Parathyroid adenoma (tissue), 2 donors: ENCODE data around the gene UBASH3A.

Experiments
- H2AFZ ChIP-seq: fragments of 300-600 bp; sonication (generic); one replicate; pipeline ENCODE4 v1.7.0; 2017; ENCODE audit warnings: antibody characterized with exemption, mild to moderate bottlenecking
- H3K27ac ChIP-seq: fragments of 300-600 bp; sonication (generic); one replicate; pipeline ENCODE4 v1.7.0; 2017
- H3K27me3 ChIP-seq: fragments of 300-600 bp; sonication (generic); one replicate; pipeline ENCODE4 v1.7.0; 2017; ENCODE audit warnings: low read length; ENCODE audit not compliant: control insufficient read depth, insufficient read depth
- H3K36me3 ChIP-seq: fragments of 300-600 bp; sonication (generic); one replicate; pipeline ENCODE4 v1.7.0; 2017; ENCODE audit warnings: low read length; ENCODE audit not compliant: control insufficient read depth, insufficient read depth
- H3K4me1 ChIP-seq: fragments of 300-600 bp; sonication (generic); one replicate; pipeline ENCODE4 v1.7.0; 2017; ENCODE audit warnings: control low read depth
- H3K4me2 ChIP-seq: fragments of 300-600 bp; sonication (generic); one replicate; pipeline ENCODE4 v1.7.0; 2017; ENCODE audit warnings: low read length
- H3K4me3 ChIP-seq: fragments of 300-600 bp; sonication (generic); one replicate; pipeline ENCODE4 v1.7.0; 2017; ENCODE audit warnings: low read depth, low read length
- H3K79me2 ChIP-seq: fragments of 300-600 bp; sonication (generic); one replicate; pipeline ENCODE4 v1.7.0; 2017; ENCODE audit warnings: control low read depth
- H3K9ac ChIP-seq: fragments of 300-600 bp; sonication (generic); one replicate; pipeline ENCODE4 v1.7.0; 2017; ENCODE audit warnings: mild to moderate bottlenecking
- H3K9me3 ChIP-seq: fragments of 300-600 bp; sonication (generic); one replicate; pipeline ENCODE4 v1.7.0; 2017; ENCODE audit warnings: low read length; ENCODE audit not compliant: control insufficient read depth
- CTCF ChIP-seq: fragments of 300-600 bp; sonication (generic); IDR thresholded peaks from one replicate; pipeline ENCODE4 v1.7.0; 2017; ENCODE audit warnings: antibody characterized with exemption, mild to moderate bottlenecking
- donor health status: primary hyperparathyroidism.

Gene UBASH3A

GRCh38 chr21:42373908-42374455 lies 29.7 kb upstream of the UBASH3A start:
- Histone ChIP-seq H2AFZ (no peak overlapping the region), H3K4me2 (no peak overlapping the region), H3K36me3 (no peaks in the 10 kb centered on the region), H3K27me3 (no peaks in the 10 kb centered on the region), H3K9ac (no peak overlapping the region), H3K79me2 (no peaks in the 10 kb centered on the region), H3K9me3 (no peaks in the 10 kb centered on the region), H3K4me3 (no peak overlapping the region), H3K4me1 (no peaks in the 10 kb centered on the region), H3K27ac (no peak overlapping the region)
- TF ChIP-seq CTCF = no peak

GRCh38 chr21:42374457-42374856 lies 29.2 kb upstream of the UBASH3A start:
- H3K79me2 ChIP-seq = no peaks in the 10 kb centered on the region
- no peak overlapping the region for H3K4me3 ChIP-seq
- H3K27ac ChIP-seq = no peak overlapping the region
- no peaks in the 10 kb centered on the region for H3K36me3 ChIP-seq
- no peaks in the 10 kb centered on the region for H3K27me3 ChIP-seq
- no peak overlapping the region for H3K9ac ChIP-seq
- H3K4me2 ChIP-seq = no peak overlapping the region
- H3K4me1 ChIP-seq = no peaks in the 10 kb centered on the region
- no peak for TF ChIP-seq CTCF
- no peaks in the 10 kb centered on the region for H3K9me3 ChIP-seq
- H2AFZ ChIP-seq = no peak overlapping the region

GRCh38 chr21:42374864-42375499 lies 28.7 kb upstream of the UBASH3A start:
- Histone ChIP-seq H3K79me2 (no peaks in the 10 kb centered on the region), H3K4me2 (no peak overlapping the region), H3K9ac (no peak overlapping the region), H3K27me3 (no peaks in the 10 kb centered on the region), H3K4me3 (no peak overlapping the region), H3K9me3 (no peaks in the 10 kb centered on the region), H3K27ac (no peak overlapping the region), H3K4me1 (no peaks in the 10 kb centered on the region), H3K36me3 (no peaks in the 10 kb centered on the region), H2AFZ (no peak overlapping the region)
- no peak for TF ChIP-seq CTCF

- Histone ChIP-seq H3K79me2 (no peaks in the 10 kb centered on the region), H3K36me3 (no peaks in the 10 kb centered on the region), H3K4me2 (no peak overlapping the region), H3K4me1 (no peaks in the 10 kb centered on the region), H3K9ac (no peak overlapping the region), H3K4me3 (no peak overlapping the region), H2AFZ (no peak overlapping the region), H3K27ac (no peak overlapping the region), H3K27me3 (no peaks in the 10 kb centered on the region), H3K9me3 (no peaks in the 10 kb centered on the region)
- TF ChIP-seq CTCF = no peak
These were observed 28.2 kb upstream of the UBASH3A start for GRCh38 chr21:42375506-42375905.

- no peak overlapping the region for H2AFZ ChIP-seq
- H3K4me1 ChIP-seq = no peaks in the 10 kb centered on the region
- no peaks in the 10 kb centered on the region for H3K36me3 ChIP-seq
- no peak overlapping the region for H3K4me3 ChIP-seq
- H3K9ac ChIP-seq = no peak overlapping the region
- H3K9me3 ChIP-seq = no peaks in the 10 kb centered on the region
- H3K4me2 ChIP-seq = no peak overlapping the region
- H3K27ac ChIP-seq = no peak overlapping the region
- H3K27me3 ChIP-seq = no peaks in the 10 kb centered on the region
- H3K79me2 ChIP-seq = no peaks in the 10 kb centered on the region
- no peak for TF ChIP-seq CTCF
These were observed 27.8 kb upstream of the UBASH3A start for GRCh38 chr21:42375966-42376337.
